Cortex of kidney (tissue), 1 donor: Measurements from ENCODE around the gene PTK6.
"Not testable (repeated sequence)": the region's sequence is repeated elsewhere in the genome, so short reads cannot be mapped to it uniquely, and the experiment has no call there.

Source experiments
- DNase-seq: peaks from one replicate; lab custom pipeline; 2025; lab: John Stamatoyannopoulos, UW

The PTK6 gene

GRCh38 chr20:63529861-63530787, 7.1 kb downstream of the PTK6 start:
- DNase-seq, result no peak

GRCh38 chr20:63529180-63529860, 7.9 kb downstream of the PTK6 start:
- no peak for DNase-seq

DNA sequence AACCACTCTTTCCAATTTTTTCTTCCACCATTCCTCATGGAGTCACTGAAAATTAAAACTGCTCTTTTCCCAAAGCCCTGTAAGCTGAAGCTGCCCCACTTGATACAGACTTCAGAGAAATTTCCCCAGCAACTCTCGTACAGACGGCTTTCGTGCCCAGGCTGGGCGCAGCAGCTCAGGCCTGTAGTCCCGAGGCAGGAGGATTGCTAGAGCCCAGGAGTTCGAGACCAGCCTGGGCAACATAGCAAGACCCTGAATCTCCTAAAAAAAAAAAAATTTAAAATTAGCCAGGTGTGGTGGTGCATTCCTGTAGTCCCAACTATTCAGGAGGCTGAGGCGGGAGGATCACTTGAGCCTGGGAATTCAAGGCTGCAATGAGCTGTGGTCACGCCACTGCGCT, 10.0 kb downstream of the PTK6 start:
- no peak for DNase-seq

DNA sequence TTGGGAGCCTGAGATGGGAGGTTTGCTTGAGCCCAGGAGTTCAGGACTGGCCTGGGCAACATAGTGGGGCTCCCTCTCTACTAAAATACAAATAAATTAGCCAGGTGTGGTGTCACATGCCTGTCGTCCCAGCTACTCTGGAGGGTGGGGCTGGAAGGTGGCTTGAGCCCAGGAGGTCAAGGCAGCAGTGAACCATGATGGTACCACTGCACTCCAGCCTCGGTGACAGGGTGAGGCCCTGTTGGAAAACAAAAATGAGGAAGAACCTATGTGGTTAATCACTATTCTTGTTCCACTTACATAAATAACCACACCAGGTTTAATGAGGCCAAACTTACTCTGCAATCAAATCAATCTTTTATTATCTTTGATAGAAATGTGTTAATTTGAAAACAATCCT, 11.2 kb downstream of the PTK6 start:
- DNase-seq, result no peak

DNA sequence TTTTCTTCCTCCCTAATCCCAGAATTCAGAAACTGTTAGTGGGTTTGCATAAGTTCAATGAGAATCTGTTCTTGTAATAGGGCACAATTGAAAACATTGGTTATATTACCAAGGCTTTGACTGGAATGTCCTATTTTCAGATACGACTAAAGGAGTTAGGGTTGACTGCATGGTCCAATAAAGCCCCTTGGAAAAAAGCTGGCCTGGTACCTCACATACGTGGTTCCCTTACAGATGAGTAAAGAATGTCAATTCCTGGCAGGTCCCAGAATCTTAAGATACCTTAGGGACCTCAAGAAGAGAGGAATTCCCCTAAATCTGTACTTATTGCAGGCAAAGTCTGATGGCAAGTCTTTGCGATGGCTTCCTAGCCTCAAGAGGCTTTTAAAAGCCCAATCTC, 12.0 kb downstream of the PTK6 start:
- DNase-seq, result no peak

- DNase-seq, result no peak
These were observed 14.1 kb downstream of the PTK6 start for GRCh38 chr20:63522981-63523611.

DNA sequence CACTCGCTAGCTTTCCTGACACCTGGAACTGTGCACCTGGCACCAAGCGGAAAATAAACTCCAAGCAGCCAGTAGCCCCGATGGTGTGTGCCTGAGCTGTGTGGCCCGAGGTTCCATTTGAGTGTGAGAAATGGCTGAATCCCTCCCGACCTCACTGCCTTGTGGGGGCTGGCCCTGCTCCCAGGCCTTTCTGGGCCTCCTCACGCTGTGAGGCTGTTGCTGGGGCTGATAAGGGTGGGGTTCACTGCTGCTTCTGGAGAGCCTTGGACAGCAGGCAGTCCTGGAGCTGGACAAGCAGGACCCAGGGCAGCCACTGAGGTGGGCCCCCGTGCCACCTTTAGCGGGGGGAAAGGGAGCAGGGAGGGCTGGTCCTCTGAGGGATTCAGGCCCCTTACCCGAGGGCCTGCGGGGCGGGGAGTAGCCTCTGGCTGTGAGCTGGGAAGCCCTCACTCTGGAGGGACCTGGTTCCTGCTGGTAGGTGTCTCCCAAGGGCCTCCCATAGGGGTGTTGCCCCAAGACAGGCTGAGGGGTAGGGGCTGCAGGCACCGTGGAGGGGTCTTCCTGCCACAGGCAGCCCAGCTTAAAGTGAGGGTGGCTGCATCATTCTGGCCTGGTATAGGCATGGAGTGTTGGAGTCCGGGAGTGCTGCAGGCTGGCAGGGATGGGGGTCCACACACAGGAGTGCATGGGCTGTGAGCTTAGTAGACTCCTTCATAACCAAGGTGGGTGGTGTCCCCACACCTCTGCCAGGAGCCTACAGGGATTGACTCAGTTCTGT, 14.9 kb downstream of the PTK6 start:
- no peak for DNase-seq

DNA sequence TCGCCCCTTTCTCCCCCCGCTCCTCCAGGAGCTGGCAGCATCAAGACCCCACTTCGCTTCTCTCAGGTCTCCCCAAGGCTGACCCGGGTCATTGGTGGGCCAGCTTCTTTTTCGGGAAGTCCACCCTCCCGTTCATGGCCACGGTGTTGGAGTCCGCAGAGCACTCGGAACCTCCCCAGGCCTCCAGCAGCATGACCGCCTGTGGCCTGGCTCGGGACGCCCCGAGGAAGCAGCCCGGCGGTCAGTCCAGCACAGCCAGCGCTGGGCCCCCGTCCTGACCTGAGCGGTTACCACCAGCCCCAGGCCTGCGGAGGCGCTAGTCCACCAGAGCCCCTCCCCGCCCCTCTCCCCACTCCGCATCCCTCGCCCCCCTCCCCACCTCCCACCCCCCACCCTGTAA, 15.6 kb downstream of the PTK6 start:
- DNase-seq, result no peak

GRCh38 chr20:63520934-63521601, 16.1 kb downstream of the PTK6 start:
- no peak for DNase-seq

DNA sequence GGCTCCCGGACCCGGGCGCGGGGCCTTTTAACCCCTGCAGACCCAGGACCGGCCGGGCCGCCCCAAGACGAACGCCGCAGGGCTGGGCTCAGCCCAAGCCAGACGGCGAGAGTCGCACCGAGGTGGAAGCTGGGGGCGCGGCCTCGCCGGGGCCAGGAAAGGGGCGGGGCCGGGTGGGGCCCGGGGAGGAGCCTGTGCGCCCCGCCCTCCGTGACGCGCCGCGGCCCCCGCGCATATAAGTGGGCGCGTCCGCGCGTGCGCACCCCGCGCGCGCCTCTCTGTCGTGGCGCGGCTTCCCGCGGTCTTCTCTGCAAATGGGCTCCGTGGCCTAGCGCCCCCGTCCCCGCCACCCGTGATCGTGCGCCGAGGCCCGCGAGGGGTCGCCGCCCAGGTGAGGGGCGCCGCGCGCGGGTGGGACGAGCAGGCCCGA, 16.7 kb downstream of the PTK6 start, which contains the start of gene PPDPF:
PPDPF (plus strand) TSS at position 262 of the 430 bp plus-strand sequence. CDS start 544 bp downstream, outside the sequence.
- DNase-seq, result no peak

DNA sequence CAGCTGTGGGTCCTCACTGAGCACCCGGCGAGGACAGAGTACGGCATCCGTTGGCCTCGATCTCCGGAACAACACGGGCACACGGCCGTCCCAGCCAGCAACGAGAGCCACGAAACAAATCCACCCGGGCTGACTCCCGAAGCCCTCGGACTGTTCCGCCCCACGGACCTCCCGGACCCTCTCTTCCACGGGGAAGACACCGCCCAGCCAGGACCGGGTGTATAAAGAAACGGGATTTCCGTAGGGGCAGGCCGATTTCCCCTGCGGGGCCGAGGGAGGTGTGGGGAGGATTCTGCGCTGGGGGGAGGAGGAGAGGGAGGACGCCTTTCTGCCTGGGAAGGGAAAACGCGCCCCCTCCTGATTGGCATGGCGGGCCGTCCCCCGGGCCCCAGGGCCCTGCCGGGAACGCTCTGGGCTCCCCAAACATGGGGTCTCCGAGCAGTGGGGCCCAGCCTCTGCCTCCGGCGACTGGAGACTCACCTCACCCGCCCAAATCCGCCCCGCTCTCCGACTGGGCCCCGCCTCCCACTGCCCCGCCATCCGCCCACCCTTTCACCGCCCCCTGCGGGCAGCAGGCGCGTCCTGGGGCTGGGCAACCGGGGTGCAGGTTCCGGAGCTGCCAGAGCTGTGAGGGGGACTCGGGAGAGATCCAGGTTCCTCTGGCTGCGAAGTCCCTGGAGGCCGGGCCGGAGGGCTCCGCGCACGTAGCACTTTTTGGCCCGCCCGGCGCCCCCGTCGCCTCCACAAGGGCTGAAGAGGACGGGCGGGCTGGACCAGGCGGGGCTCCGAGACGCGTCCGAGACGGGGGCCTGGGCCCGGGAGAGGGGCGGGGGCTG, 17.3 kb downstream of the PTK6 start:
- no peak for DNase-seq

DNA sequence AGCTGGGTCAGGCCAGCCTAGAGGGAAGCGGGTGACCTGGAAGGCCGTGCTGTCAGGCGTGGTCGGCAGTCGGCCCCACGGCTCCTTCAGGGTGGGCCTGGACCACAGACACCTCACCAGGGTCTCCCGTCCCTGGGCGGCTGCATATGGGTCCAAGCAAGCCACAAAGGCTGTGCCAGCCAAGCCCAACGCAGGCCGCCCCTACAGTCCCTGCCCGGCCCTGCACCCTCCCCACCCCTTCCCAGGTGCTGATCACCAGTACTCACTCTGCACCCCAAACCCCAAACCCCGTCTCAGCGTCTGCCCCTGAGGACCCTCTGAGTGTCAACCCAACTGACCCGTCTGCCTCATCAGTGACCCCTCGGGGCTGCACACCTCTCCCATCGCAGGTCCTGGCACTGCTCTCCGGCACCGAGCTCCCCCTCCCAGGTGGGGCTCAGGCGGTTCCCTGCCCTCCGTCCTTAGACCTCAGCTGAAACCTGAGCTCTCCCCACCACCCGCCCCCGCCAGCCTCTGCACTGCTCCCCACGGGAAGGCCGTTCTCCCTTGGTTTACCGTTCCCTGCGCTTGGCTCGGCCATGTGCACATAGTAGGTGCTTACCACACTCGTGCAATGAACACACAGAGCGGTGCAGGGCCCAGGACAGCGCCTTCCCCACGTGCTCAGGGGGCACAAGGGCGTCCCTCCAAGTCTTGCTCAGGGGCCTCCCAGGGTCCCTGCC, 18.1 kb downstream of the PTK6 start:
- DNase-seq, result no peak

- DNase-seq, result no peak
These were observed 18.8 kb downstream of the PTK6 start for GRCh38 chr20:63518351-63518861.

GRCh38 chr20:63517376-63518309, 19.5 kb downstream of the PTK6 start:
- no peak for DNase-seq

- not testable (repeated sequence) for DNase-seq
These were observed 22.7 kb downstream of the PTK6 start for GRCh38 chr20:63514520-63514919.

GRCh38 chr20:63513207-63513606, 24.0 kb downstream of the PTK6 start:
- DNase-seq, result no peak

DNA sequence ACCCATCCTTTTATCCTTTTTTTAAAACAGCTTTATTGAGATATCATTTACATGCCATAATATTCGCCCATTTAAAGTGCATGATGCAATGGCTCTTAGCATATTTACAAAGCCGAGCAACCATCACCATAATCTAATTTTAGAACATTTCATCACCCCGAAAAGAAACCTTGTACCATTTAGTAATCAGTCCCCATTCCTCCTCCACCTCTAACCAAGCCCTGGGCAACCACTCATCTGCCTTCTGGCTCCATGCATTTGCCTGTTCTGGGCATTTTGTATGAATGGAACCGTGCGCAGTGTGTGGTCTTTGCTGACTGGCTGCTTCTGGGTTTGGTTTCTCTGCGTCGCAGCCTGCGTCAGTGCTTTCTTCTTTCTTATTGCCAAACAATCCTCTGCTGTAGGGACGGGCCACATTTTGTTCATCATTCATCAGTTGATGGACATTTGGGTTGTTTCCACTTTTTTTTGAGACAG, 28.1 kb downstream of the PTK6 start:
- no peak for DNase-seq

DNA sequence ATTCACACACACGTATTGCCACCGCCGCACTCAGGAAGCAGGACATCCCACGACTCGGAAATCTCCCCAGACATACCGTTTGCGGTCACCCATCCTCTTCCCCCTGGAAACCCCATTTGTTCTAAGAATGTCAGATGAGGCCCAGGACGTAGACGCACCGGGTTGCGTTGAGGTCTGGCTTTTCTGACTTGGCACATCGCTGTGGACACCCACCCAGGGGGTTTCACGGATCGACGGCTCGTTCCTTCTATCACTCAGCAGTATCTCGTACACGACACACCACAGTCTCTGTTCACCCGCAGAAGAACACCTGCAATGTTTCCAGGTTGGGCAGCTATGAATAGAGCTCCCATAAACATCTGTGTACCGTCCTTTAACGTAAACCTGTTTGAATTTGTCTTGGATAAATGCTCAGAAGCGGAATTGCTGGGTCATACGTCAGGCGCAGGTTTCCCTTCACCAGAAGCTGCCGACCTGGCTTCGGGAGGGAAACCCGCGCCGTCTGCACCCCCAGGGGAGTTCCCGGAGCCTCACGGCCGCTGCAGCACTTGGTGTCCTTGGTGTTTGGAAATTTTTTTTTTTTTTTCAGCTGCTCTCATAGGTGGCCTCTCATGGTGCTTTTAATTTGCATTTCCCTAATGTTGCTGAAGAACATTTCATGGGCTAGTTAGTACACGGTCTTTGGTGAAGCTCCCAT, 29.0 kb downstream of the PTK6 start:
- no peak for DNase-seq
